ENCODE measurements around the gene MYH6. TPM values are rescaled to one million over a fixed set of nuclear protein-coding genes. Genes with fewer than 3 reads are reported as not detected.

MYH6 gene
- total RNA-seq, 1 experiment from 2014 or later: 0.09 TPM

GRCh38 chr14:23431486-23431885 lies 23.4 kb upstream of the MYH6 start:
- DNase-seq (ENCODE audit: low spot score) (no peak), ATAC-seq (no peak)
- H3K36me3 Mint-ChIP-seq: no peaks in the 10 kb centered on the region
- H3K4me3 Mint-ChIP-seq: no peak overlapping the region
- no peaks in the 10 kb centered on the region for H3K4me1 Mint-ChIP-seq
- no peak overlapping the region for H3K27ac Mint-ChIP-seq
- CTCF ChIA-PET: interaction anchor here (0.8 to 1.8 kb wide), 3 partner anchors 52 to 128 kb away, joined by 3 to 4 read pairs (median 3); partner anchors contain the start of gene CMTM5
- H3K9me3 Mint-ChIP-seq: no peaks in the 10 kb centered on the region
- H3K27me3 Mint-ChIP-seq (ENCODE audit: low read depth): peaks cover 44% of the 10 kb centered on the region
- TF ChIP-seq FOXP4 (CRISPR knock-in tag; IDR thresholded peaks at IDR 0.05): no peak
- TF ChIP-seq ZNF138 (CRISPR knock-in tag; conservative IDR thresholded peaks at IDR 0.05): no peak
- TF ChIP-seq PRDM15 (CRISPR knock-in tag; IDR thresholded peaks at IDR 0.05): no peak
- TF ChIP-seq CBFB (CRISPR knock-in tag; IDR thresholded peaks at IDR 0.05; ENCODE audit: low read depth): no peak
- no peak for TF ChIP-seq GTF2I (CRISPR knock-in tag; conservative IDR thresholded peaks at IDR 0.05)
- TF ChIP-seq PRRX2 (CRISPR knock-in tag; IDR thresholded peaks at IDR 0.05): no peak
- no peak for TF ChIP-seq IRF2 (CRISPR knock-in tag; IDR thresholded peaks at IDR 0.05; ENCODE audit: borderline replicate concordance, low read depth)
- TF ChIP-seq FOXJ3 (CRISPR knock-in tag; IDR thresholded peaks at IDR 0.05; ENCODE audit: borderline replicate concordance): no peak
- TF ChIP-seq JUN (CRISPR knock-in tag; IDR thresholded peaks at IDR 0.05): no peak
- no peak for TF ChIP-seq MXD4 (CRISPR knock-in tag; IDR thresholded peaks at IDR 0.05; ENCODE audit: borderline replicate concordance)
- TF ChIP-seq NFYB (CRISPR knock-in tag; conservative IDR thresholded peaks at IDR 0.05; ENCODE audit: low read depth): no peak
- POLR2A ChIA-PET: no interaction called here

- TF ChIP-seq NR1H2 (CRISPR knock-in tag; IDR thresholded peaks at IDR 0.05) (no peak), OVOL2 (CRISPR knock-in tag; IDR thresholded peaks at IDR 0.05; ENCODE audit: borderline replicate concordance) (no peak), ZNF425 (CRISPR knock-in tag; conservative IDR thresholded peaks at IDR 0.05) (no peak), GTF2I (CRISPR knock-in tag; conservative IDR thresholded peaks at IDR 0.05) (no peak), TP53 (CRISPR knock-in tag; IDR thresholded peaks at IDR 0.05) (no peak), HMGXB4 (CRISPR knock-in tag; IDR thresholded peaks at IDR 0.05) (no peak), EMX1 (CRISPR knock-in tag; IDR thresholded peaks at IDR 0.05) (no peak), E2F1 (CRISPR knock-in tag; IDR thresholded peaks at IDR 0.05) (no peak), ZNF219 (CRISPR knock-in tag; IDR thresholded peaks at IDR 0.05; ENCODE audit: borderline replicate concordance) (no peak), PREB (CRISPR knock-in tag; IDR thresholded peaks at IDR 0.05; ENCODE audit: borderline replicate concordance) (no peak)
- ATAC-seq: no peak
- no peak for DNase-seq (ENCODE audit: low spot score)
- Mint-ChIP-seq H3K4me3 (no peak overlapping the region), H3K27ac (no peak overlapping the region), H3K9me3 (no peaks in the 10 kb centered on the region), H3K36me3 (no peaks in the 10 kb centered on the region), H3K27me3 (ENCODE audit: low read depth) (peaks cover 46% of the 10 kb centered on the region), H3K4me1 (no peaks in the 10 kb centered on the region)
- ChIA-PET POLR2A (no interaction called here), CTCF (interaction anchor here (1.0 to 1.9 kb wide), 5 partner anchors 26 to 104 kb away, joined by 3 to 5 read pairs (median 3); partner anchors contain the start of gene CMTM5)
Measured at GRCh38 chr14:23430723-23431085, 22.6 kb upstream of the MYH6 start.
